CD4-positive, alpha-beta T cell treated with Interleukin-4 for 4 hours (primary cell): ENCODE data around the gene ATP8B2.
A peak's percentile ranks its signal among the peaks of the same experiment; 100 is the strongest.
"Not testable (repeated sequence)": the region's sequence is repeated elsewhere in the genome, so short reads cannot be mapped to it uniquely, and the experiment has no call there.

ENCODE experiments used
- DNase-seq: peaks from one replicate; pipeline ENCODE4 v3.0.0-alpha.2; 2020

ATP8B2 gene

DNA sequence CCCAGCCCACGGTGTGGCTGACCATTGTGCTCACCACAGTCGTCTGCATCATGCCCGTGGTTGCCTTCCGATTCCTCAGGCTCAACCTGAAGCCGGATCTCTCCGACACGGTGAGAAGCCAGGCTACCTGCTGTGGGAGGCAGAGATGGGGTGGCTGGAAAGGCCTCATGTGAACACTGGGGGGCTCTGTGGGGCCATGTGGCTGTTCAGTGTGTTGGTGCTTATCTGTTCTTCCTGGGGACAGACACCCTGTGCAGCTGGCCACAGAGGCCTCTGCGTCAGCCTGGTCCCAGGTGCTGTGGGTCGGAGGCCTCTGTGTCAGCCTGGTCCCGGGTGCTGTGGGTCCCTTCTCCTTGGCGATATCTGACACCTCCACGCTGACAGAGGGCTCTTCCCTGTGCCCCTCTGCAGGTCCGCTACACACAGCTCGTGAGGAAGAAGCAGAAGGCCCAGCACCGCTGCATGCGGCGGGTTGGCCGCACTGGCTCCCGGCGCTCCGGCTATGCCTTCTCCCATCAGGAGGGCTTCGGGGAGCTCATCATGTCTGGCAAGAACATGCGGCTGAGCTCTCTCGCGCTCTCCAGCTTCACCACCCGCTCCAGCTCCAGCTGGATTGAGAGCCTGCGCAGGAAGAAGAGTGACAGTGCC, 23.2 kb downstream of the ATP8B2 start:
- DNase-seq: no peak

DNA sequence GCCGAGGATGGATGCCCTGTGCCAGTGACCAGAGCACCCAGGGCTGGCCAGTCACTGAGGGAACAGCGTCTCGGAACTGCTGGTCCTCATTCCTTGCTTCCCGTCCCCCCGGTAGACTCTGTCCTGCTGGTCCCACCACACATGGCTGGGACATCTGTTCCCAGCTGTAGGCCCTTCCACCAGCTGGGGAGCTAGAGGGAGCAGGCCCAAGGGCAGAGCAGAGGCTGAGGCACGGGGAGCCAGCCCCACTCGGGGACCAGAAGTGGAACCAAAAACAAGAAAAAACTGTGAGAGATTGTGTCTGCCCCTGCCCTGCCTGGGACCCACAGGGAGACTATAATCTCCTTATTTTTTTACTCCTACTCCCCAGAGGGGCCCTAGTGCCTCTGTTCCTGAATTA, 23.8 kb downstream of the ATP8B2 start:
- DNase-seq: no peak

DNA sequence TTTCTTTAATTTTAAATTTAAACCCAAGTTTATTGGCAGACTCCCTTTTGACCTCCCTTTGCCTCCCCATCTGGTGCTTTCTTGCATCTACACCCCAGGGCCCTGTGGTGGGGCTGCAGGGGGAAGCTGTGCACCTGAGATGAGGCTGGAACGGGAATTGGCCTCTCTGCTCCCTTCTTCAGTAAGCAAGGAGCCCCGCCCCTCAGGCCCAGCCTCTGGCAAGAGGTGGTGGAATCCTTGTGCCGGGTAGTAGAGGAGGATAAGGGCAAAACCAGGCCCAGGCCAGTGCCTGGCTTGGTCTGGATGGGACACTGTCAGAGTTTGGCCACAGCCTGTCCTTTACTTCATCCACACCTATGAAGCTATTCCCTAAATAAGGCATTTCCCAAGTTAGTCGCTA, 25.1 kb downstream of the ATP8B2 start:
- no peak for DNase-seq

DNA sequence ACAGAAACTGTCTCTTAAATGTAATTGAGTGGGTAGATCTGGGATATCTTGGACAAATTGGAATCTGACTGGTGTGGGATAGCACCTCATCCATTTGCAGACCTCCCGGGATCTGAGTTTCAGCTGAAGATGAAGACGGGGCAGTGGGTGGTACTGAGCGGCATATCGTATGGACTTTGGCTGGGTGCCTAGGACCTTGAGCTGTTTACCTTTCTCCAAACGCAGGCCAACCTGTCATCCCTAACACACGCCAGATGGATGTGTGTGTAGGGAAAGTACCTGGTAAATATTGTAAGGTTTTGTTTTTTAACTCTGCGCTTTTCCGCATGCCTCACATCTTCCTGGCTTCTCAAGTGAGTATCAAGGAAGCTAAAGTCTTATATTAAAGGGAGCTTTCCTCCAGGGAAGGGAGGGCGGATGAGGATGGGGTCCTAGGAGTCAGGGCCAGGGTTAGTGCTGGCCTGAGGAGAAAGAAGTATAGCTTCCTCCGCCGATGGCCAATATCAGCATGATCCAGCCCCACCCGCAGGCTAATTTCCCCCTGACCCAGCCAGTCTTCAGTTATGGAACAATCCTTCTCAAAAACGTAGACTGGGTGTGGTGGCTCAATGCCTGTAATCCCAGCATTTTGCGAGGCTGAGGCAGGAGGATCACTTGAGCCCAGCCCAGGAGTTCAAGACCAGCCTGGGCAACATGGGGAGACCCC, 26.2 kb downstream of the ATP8B2 start:
- DNase-seq: no peak

DNA sequence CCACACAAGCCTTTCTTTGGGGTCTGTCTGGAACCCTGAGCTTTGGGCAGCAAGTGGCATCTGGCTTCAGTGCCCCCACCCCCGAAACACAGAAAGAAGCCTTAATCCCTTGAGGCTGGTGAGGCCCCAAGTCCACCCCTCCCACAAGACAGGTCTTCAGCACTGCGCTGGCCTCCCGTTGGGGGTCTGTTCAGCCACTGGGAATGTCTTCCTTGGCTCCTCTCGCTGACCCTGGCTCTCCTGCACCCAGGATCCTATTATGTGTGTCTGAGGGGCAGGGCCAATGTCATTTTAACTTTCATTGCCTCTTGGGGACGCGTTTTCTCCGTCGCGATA, 26.9 kb downstream of the ATP8B2 start:
- DNase-seq: no peak

DNA sequence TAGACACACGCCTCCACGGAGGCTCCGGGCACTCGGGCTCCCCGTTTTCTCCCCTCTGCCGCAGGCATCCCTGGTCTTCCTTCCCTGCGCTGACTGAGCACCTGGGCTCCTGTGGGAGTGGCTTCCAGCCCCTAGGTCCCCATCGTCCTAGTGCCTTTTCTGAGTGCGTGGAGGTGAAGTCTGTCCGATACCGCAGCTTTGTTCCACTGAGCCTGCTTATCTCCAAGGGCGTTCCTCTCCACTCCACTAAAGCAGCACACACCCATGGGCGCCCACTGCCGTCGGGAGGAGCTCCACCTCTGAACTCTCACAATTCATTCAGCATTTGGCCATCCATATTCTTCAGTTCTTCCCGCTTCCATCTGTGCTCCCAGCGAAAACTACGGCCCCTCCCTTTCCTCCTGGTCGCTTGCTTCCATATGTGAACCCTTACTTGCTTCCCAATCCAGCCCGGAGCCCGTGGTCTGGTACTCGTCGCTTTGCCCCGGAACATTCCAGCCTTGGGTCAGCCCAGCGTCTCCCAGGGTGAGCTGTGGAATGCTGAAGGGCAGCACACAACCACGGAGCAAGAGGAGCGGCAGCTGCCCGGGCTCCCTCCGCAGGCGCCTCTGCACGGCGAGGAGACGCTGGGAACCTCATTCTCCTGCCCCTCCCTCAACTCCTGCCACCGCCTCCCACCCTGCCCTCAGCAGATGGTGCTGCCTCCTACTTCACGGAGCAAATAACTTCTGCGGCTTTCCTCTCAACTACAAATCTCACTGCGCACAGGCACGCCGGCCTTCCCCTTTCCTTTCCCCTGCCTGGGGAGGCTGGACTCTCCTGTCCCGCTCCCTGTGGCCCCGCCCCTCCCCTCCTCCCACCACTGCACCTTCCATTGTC, 27.5 kb downstream of the ATP8B2 start:
- peak; percentile 44 for DNase-seq

DNA sequence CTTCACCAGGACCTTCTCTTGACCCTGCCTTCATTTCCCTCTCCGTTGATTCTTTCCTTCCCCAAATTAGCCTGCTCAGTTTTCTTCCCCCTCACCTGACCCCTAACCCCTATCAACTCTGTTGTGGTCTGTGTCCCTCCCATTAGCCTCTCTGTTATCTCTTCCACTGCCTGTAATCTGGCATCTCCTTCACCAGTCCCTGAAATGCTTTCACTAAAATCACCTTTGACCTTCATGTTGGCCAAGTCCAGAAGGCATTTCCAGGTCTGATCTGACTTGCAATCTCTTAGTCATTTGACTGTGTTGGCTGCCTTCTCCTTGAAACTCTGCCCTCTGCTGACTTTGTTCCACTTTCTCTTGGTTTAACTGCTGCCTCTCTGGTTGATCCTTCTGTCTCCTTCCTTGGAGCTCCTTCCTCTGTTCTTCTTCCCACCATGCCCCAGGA, 28.2 kb downstream of the ATP8B2 start:
- DNase-seq: peak; percentile 52

DNA sequence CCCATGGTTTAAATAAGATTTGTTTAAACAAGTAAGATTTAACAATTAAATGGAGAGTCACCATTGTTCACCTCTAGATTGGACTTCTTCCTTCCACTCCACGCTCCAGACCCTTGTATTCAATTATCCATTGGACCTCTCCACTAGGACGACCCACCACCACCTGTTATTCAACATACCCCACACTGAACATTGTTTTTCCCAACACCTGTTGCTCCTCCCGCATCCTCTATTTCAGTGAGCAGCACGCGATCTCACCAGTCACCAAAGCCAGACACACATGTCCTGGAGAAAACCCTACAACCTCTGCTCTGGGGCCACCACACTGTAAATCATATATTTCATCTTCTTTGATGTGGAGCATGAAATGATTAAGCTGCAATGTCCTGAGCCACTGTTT, 28.6 kb downstream of the ATP8B2 start:
- DNase-seq: no peak

DNA sequence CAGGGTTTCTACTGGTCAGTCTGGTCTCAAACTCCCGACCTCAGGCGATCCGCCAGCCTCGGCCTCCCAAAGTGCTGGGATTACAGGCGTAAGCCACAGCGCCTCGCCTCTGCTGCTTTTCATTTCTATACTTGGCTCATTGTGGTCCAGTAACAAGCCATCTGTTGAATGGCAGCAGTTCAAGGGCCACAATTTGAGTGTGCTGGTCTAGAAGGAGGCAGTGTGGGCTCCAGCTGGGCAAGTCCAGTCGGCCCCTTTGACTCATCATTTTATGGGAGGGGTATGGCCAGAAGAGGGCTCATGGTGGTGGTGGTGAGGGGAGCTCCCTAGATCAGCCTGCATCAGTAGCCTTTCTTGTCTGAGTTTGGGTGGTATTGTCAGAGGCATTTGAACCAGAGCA, 33.2 kb downstream of the ATP8B2 start:
- DNase-seq: no peak

DNA sequence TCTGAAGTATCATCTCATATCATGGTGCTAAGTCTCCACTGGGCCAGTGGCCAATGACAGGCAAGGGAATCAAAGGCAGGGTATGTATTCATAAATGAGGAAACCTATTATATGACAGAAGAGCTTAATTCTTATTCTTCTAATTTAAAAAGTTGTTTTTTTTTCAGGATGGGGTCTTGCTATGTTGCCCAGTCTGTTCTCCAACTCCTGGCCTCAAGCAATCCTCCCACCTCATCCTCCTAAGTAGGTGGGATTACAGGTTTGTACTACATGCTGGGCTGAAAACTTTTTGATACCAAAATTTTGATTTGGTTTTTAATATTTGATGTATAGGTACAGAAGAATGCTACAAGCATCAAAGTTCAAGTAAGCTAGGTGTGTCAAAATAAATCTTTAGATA, 35.0 kb downstream of the ATP8B2 start:
- no peak for DNase-seq

DNA sequence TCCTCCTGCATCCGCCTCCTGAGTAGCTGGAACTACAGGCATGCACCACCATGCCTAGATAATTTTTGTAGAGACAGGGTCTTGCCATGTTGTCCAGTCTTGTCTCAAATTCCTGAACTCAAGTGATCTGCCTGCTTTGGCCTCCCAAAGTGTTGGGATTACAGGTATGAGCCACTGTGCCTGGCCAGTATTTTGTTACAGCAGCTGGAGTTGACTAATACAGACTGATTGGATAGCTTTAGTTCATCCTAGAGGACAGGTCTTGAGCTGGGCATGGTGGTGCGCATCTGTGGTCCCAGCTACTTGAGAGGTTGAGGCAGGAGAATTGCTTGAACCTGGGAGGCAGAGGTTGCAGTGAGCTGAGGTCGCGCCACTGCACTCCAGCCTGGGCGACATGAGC, 35.6 kb downstream of the ATP8B2 start:
- DNase-seq: not testable (repeated sequence)

DNA sequence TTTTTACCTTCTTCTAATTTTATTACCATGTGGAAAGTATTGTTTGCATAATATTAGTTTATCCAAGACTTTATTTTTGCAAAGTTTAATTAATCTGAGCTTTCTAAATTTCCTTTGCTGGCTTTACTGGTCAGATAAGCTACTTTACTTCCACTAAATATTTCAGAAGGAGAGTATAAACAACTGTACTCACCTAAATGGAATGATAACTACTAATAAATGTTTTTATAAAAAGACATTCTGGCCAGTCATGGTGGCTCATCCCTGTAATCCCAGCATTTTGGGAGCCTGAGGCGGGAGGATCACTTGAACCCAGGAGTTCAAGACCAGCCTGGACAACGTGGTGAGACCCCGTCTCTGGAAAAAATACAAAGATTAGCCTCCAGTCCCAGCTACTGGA, 36.0 kb downstream of the ATP8B2 start:
- no peak for DNase-seq

DNA sequence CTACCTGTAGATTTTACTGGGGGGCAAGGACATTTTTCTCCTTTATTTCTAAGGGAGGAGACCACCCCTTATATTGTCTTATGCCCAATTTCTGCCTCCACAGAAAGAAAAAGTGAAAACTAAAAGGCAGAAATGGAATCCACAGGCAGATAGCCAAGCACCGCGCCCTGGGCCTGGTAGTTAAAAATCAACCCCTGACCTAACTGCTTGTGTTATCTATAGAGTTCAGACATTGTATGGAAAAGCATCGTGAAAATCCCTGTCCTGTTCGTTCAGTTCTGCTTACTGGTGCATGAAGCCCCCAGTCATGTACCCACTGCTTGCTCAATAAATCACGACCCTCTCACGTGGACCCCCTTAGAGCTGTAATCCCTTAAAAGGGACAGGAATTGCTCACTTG, 46.1 kb downstream of the ATP8B2 start:
- DNase-seq: no peak

DNA sequence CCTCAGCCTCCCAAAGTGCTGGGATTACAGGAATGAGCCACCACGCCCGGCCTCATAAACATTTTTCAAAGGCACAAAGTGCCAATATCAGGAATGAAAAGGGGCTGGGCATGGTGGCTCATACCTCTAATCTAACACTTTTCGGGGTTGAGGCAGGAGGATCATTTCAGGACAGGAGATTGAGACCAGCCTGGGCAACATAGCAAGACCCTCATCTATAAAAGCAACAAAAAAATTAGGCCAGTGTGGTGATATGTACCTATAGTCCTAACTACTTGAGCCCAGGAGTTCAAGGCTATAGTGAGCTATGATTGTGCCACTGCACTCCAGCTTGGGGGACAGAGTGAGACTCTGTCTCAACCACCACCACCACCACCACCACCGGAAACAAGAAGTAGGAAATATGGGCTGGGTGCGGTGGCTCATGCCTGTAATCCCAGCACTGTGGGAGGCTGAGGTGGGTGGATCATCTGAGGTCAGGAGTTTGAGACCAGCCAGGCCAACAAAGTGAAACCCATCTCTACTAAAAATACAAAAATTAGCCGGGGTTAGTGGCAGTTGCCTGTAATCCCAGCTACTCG, 48.5 kb downstream of the ATP8B2 start:
- DNase-seq: not testable (repeated sequence)

DNA sequence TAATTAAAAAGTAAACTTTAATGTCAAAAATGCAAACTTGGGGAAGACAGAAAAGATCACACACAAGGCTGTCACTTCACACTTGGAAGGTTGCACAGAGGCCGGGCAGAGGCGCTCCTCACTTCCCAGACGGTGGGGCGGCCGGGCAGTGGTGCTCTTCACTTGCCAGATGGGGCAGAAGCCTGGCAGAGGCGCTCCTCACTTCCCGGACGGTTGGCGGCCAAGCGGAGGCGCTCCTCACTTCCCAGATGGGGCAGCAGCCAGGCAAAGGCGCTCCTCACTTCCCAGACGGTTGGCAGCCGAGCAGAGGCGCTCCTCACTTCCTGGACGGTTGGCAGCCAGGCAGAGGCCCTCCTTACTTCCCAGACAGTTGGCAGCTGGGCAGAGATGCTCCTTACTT, 54.0 kb downstream of the ATP8B2 start:
- DNase-seq: no peak

DNA sequence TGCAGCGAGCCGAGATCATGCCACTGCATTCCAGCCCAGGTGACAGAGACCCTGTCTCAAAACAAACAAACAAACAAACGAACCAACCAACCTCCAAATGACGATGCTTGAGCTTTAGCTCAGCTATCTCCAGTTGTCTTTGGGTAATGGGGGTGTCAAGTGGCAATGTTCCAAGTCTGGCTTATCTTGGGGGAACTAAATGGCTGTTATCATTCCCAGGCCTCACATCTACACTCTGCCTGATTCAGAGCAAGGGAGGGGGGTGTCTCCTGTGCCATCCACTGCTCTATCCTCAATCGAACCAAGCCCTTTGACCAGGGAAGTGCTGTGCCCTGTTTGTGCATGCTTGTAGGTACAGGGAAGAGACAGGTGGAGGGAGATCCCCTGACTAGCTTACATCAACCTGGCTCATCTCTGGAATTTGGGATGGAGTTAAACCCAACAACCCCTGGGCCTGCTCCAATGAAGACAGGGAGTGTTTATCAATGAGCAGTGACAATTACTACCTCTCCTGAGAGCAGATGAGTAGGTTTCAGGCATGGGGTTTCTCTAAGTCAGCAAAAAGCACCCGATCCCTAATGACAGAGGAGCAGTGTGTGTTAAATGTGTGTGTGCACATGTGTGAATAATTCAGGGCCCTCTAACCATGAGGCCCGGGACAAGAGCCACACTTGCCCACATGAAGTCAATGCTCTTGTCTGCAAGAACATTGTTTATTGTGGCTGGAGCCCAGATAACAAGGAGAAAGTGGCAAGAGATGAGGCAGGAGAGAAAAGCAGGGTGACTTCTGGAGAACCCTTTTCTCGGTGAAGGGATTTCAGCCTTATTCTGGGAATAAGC, 59.5 kb downstream of the ATP8B2 start:
- no peak for DNase-seq

DNA sequence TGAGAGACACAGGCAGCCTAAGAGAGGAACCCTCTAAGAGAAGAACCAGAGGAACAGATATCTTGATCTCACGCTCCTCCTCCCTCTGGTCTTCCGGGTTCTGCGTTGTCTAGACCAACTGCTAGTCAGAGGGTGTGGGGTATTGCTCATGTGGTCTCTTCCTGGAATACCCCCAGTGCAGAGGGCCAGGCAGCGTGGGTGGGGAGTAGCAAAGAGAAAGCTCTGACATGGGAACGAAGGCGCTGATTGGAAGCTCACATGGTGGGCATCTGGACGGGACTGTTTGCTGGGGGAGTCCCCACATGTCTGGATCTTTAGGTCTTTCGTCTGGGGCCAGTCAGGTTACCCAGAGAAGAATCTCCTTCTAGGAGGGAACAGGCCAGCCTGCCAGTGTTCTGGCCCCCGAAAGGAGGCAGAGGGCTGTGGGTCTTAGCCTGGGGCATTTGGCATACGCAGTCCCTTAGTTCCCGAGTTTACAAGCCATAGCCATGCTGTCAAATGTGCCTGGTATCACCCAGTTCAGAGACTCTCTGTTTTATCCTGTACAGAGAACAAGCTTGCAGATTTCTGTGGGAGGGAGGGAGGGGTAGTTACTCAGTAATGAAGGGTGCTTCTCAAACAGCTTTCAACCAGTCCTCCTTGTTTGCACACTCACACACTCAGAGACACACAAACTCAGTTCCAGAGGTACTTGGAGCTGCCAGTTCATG, 61.5 kb downstream of the ATP8B2 start:
- peak; percentile 88 for DNase-seq

DNA sequence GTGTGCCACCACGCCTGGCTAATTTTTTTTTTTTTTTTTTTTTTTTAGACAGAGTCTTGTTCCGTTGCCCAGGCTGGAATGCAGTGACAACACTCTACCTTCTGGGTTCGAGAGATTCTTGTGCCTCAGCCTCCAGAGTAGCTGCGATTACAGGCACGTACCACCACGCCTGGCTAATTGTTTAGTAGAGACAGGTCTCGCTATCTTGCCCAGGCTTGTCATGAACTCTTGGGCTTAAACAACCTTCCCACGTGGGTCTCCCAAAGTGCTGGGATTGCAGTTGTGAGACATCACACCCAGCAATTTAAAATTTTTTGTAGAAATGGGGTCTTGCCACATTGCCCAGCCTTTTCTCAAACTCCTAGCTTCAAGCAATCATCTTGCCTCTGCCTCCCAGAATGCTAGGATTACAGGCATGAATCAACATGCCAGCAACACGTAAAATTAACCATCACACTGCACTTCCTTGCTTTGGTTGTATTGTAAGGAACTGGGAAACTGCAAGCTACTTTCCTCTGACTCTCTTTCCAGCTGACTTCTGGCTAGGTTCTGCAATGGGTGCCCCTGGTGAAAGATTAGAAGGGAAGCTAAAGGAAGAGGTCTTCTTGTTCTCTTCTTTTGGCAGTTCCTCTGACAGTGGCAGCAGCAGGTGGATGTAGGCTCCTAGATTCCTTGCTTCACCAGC, 65.9 kb downstream of the ATP8B2 start:
- DNase-seq: no peak

DNA sequence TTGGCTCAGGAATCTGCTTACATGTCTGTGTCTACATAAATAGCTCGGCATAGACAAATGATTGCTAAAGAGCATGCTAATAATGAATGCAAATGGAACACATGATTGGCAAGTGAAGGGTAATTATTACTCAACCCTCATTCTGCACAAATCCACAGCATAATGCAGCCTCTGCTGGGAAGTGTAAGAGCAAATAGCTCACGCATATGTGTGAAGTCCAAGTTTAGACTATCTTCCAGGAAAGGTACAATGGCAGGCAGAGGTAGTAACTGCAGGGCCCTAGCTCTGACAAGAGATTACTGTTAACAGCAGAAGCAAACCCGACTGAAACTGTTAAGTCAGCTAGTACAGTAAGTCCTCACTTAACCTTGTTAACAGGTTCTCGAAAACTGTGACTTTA, 72.8 kb downstream of the ATP8B2 start:
- no peak for DNase-seq

DNA sequence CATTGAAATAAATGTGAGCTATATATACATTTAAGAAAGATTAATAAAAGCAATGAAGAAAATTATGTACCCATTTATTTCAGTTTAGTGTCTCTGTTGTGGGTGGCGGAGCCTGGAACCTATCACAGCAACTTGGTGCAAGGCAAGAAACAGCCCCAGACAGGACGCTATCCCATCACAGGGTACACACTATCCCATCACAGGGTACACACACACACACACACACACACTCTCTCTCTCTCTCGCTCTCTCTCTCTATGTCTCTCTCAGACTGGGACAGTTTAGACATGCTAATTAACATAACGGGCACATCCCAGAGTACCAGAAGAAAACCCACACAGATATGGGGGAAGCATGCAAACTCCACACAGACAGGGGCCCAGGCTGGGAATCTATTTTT, 73.4 kb downstream of the ATP8B2 start:
- no peak for DNase-seq

DNA sequence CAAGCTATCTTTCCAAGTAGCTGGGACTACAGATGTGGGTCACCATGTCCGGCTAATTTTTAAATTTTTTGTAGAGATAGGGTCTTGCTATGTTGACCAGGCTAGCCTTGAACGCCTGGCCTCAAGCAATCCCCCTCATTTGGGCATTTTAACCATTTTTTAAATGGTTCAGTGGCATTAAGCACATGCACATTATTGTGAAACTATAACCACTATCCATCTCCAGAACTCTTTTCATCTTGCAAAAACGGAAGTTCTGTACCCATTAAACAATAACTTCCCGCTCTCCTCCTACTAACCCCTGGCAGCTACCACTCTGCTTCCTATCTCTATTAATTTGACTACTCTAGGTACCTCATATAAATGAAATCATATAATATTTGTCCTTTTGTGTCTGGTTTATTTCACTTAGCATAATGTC, 75.1 kb downstream of the ATP8B2 start:
- no peak for DNase-seq
